HG02763 (cell line): ENCODE measurements around the gene GULP1.
"Not testable (repeated sequence)": the region's sequence is repeated elsewhere in the genome, so short reads cannot be mapped to it uniquely, and the experiment has no call there.

Experiments
- ATAC-seq: cut with Tn5 transposase; IDR thresholded peaks from one replicate; pipeline ENCODE4 v1.9.1; 2021; ENCODE audit warnings: mild to moderate bottlenecking, moderate library complexity; ENCODE audit not compliant: unreplicated experiment

Gene GULP1

DNA sequence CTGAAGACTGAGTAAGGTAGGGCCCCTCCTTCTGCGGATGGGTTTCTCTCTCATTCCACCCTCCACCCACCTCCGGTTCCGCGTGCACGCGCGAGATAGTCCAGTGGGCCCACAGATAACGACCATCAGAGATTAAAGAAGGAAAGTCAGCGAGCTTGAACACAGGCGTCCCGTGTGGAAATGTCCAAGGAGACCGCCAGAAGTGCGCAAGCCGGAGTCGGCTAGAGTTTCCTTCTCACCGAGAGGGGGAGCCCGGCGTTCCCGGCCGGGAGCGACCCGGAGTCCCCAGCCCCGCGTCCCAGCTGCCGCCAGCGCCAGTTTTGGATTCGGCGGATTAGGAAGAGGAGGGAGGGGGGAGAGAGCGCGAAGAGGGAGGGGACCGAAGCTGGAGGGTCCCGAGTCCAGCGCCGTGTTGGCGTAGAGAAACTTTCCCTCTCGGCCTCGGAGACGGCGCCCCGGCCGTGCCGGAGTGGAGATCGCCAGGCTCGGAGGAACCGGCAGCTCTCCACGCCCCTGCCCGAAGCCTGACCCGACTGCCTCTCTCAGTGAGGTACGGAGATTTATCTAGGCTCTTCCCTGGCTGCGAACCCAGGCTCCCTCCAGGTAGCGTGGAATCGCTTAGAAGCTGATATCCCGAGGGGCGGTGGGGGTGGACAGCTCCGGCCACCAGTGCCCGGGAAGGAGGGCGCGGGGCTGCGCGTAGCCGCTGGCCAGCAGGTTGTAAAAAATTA, at the start of gene GULP1:
Gene GULP1 (plus strand): TSS at position 258 of the 731 bp plus-strand sequence. CDS start 185,829 bp downstream, outside the sequence.
- ATAC-seq = no peak

DNA sequence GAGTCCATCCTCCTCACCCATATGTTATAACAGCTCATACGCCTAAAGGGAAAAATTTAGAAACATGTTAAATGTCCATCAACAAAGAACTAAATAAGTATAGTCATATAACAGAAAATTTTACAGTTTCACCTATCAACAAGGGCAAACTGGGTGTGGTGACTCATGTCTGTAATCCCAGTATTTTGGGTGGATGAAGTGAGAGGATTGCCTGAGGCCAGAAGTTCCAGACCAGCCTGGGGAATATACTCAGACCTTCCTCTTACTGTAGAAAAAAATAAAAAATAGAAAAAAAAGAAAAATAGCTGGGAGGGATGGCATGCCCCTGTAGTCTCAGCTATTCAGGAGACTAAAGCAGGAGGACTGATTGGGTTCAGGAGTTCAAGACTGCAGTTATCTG, 48.3 kb upstream of the GULP1 start:
- no peak for ATAC-seq

DNA sequence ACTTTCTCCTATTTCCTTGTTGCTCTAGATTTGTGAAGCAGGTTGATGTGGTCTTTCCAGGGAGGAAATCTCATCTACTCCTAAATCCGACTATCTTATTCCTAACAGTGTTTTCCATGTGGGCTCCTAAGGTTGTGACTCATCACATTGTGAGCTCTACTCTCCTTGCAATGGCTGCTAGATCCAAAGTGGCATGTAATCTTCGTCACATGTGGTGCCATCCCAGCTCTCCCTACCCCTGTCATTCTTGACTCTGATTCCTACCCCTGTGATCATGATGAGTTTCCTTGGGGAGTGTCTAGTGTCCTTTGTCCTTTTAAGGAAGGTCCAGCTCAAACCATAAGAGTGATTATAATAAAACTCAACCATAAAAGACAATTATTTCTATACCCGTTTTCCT, 47.3 kb upstream of the GULP1 start:
- no peak for ATAC-seq

DNA sequence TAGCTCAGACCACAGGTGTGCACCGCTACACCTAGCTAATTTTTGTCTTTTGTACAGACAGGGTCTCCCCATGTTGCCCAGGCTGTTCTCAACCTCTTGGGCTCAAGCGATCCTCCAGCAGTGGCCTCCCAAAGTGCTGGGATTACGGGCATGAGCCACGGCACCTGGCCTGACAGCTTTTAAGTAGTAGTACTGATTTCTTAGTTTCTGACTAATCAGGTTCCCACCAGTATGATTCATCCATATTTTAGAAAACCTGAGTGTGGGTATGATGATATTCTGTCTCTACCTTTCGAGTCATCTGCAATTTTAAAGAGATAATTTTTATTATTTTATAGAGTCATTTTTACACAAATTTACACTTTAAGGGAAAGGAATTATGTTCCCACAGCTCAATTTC, 46.4 kb upstream of the GULP1 start:
- ATAC-seq = no peak

DNA sequence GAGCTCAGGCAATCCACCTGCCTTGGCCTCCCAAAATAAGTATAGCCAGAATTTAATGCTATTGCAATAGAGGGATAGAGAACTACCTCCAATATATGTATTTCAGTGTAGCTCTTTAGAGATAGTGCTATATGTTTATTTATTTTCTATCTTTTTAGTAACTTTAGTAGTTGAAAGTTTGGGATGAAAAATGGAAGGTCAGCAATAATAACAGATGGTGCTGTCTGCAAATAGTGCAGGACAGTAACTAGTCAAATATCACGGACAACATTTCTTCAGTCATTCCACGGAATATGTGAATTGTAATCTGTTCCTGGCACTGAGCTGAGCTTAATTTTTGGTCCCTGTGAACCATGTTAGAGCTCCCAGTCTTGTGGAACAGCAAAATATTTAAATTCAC, 43.2 kb upstream of the GULP1 start:
- ATAC-seq = no peak

- ATAC-seq = no peak
Observed at GRCh38 chr2:188251034-188251433, 40.6 kb upstream of the GULP1 start.

DNA sequence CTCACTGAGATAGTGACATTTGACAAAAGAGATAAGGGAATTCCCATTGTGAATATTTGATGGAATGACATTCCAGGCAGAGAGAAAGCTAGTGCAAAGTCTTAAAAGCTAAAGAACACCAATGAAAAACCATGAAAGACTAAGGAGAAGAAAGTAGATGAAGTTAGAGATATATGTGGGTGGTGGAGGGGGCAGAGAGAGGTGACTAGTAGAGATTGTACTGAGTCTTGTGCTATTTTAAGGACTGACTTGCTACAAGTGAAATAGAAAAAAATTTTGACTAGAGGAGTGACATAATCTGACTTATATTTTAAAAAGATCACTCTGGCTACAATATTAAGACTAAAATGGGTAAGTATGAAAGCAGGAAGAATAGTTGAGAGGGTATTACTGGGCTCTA, 35.3 kb upstream of the GULP1 start:
- ATAC-seq = no peak

DNA sequence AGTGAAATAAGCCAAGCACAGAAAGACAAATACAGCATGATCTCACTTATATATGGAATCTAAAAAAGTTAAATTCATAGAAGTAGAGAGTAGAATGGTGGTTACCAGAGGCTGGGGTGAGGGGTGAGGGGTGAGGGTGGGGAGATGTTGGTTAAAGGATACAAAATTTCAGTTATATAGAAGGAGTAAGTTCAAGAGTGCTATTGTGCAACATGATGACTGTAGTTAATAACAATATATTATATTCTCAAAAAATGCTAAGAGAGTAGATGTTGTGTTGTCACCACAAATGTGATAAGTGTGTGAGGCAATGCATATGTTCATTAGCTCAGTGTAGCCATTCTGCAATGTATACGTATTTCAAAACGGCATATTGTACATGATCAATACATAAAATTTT, 26.4 kb upstream of the GULP1 start:
- ATAC-seq = no peak

DNA sequence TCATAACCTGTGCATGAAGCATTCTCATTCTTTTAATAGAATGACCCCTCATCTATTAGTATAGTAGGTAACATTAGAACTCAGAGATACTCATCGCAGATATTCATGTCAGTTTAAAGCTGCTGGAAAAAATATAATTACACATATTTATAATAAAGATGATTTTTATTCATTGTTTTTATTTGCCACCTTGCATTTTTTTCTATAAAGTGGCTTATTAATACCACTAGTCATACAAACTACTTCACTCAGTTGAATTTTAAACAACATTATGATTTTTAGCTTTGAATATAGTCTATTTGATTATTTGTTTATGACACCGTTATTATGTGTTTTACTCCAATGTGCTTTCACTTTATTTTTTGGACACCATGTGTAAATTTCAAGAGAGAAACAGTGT, 23.9 kb upstream of the GULP1 start:
- ATAC-seq = no peak

- ATAC-seq = no peak
Observed at GRCh38 chr2:188269004-188269403, 22.7 kb upstream of the GULP1 start.

GRCh38 chr2:188272121-188272520, 19.6 kb upstream of the GULP1 start:
- no peak for ATAC-seq

GRCh38 chr2:188274274-188274673, 17.4 kb upstream of the GULP1 start:
- no peak for ATAC-seq

DNA sequence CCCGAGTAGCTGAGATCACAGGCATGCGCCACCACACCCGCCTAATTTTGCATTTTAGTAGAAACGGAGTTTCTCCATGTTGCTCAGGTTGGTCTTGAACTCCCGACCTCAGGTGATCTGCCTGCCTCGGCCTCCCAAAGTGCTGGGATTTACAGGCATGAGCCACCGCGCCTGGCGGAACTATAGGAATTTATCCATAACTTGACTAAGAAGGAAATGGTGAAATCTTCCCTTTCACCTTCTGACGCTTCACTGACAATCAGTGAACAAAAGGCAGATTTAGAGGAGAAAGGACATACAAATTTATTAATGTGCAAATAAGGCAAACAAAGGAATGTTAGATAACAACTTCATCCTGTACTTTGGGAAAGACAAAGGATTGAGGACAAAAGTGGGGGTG, 15.4 kb upstream of the GULP1 start:
- ATAC-seq = no peak

DNA sequence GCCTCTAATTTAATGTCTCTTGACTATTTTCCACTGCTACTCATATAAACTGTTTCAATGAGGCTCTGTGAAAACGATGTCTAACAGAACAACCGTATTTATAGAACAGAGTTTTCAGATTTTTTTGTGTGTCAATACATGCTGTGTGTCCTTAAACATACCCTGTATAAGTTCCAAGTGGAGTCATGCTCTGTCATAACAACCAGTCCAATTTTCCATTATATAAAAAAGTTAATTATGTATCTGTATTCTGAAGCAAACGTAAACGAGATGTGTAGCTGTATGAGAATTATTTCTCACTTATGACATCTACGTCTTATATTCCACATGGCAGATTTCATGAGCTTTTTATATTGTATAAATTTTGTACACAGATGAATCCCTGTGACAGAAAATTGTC, 13.9 kb upstream of the GULP1 start:
- ATAC-seq = no peak

DNA sequence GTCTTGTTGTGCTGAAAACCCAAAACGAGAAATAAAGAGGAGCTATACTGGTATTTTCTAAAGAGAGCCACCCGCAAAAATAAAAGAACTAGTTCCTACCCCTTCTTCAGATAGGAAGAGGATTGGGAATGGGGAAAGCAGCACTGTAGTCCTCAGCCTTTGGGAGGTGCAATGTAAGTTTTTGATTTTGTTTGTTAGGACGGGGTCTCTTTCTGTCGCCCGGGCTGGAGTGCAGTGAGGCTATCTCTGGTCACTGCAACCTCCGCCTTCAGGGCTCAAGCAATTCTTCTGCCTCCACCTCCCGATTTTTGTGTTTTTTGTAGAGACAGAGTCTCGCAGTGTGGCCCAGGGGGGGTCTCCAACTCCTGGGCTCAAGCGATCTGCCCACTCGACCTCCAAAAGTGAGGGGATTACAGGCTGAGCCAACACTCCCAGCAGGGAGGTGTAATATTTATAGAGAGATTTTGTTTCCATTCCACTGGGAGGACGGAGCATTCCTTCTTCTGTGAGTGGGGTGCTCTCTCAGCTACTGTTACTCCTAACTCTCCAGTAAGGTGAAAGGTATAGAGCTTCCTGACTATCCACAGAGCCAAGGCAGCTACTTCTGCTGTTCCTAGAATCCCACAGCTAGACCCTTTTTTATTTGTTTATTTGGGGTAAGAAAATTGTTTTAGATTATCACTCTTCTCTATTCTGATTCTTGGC, 13.1 kb upstream of the GULP1 start:
- ATAC-seq = no peak

DNA sequence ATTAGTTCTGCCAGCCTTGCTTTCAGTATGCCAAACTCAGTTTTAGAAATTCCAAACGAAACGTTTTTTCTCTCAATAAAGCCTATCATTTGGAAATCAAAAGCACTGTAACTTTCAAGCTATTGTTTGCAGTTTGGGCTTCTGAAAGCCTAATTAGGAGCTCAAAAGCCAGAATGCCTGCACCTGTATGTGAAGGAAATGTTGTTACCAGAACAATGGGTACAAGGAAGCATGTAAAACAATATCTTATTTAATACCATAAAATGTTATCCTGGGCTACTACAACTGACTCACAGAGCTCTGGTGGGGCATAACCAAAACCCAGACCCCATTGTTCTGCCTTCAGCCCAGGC, 12.6 kb upstream of the GULP1 start:
- no peak for ATAC-seq

DNA sequence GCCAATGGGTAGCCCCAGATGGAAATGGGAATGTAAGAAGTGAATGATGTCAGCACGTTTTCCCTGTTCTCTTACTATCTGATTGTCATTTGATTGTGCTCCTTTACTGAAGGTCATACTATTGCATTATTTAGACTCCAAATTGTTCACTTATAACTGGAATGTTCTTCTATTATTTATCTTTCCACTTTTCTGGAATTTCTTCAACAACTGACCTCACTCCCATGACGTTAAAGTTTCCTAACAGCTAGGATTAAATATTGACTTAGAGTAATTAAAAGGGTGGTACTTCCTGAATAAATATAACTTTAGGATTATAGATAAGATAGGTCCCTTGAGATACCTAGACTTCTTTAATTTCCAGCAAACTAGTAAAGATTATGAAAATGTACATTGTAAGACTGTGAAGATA, 10.9 kb upstream of the GULP1 start:
- no peak for ATAC-seq

DNA sequence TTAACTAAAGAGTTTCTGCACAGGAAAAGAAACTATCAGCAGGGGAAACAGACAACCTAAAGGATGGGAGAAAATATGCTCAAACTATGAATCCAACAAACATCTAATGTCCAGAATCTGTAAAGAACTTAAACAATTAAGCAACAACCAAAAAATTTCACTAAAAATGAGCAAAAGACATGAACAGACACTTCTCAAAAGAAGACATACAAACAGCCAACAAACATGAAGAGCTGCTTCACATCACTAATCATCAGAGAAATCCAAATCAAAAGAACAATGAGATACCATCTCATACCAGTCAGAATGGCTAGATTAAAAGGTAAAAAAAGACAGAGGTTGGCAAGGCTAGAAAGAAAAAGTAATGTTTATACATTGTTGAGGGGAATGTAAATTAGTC, 8.8 kb upstream of the GULP1 start:
- no peak for ATAC-seq

DNA sequence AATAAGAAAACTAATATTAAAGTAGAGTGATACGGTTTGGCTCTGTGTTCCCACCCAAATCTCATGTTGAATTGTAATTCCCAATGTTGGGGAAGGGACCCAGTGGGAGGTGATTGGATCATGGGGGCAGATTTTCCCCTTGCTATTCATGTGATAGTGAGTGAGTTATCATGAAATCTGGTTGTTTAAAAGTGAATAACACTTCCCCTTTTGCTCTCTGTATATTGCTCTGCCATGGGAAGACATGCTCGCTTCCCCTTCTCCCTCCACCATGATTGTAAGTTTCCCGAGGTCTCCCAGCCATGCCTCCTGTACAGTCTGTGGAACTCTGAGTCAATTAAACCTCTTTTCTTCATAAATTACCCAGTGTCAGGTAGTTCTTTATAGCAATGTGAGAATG, 7.4 kb upstream of the GULP1 start:
- ATAC-seq = not testable (repeated sequence)

- ATAC-seq = no peak
Observed at GRCh38 chr2:188285049-188285448, 6.6 kb upstream of the GULP1 start.

DNA sequence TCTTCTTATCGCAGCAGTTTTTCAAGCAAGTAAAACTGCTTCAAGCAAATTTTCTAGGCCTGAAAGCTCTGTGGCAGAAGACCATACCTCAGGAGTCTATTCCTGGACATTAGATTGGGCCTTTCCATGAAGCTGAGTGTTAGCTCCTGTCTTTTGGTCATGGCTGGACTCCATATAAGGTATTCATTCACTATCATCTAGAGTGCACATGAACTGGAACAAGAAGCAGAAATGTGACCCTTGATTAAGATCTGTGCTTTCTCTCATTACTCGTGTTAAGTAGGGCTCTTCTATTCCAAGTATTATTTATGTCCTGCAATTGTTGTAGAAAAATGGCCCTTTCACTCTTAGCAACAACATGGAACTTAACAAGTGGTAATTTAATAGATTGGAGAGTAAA, 5.9 kb upstream of the GULP1 start:
- no peak for ATAC-seq

DNA sequence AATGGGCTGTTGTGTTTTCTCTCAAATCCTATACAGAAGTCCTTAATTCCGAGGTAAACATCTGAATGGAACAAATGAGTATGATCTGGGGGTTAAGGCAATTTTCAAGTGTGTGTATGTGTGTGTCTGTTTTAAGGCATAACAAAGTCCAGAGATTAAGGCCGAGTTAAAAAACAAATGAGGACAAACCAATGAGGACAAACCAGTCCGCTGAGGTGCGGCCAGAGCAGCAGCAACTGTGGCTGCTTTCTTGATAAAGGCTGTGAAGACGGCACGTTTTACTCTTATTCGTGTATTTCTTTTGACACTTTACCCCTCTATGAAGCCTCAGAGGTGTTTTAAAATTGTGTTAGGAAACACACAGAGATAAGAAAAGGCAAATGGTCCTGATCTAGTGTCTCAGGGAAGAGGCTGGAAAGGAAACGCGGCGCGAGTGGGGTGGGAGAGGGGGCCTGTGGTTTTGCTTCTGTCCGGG, 495 bp upstream of the GULP1 start:
- ATAC-seq = no peak
